Stomach smooth muscle (tissue), 2 donors: ENCODE results near the gene SLC31A2.

Experiments used
- H3K27ac ChIP-seq: one replicate; pipeline ENCODE4 v1.7.0; 2013; ENCODE audit warnings: mild to moderate bottlenecking, low read length, inconsistent platforms
- H3K27me3 ChIP-seq, 2 donors: one replicate each; pipeline ENCODE4 v1.7.0; 2013; ENCODE audit warnings: low read length in 2 of 2; ENCODE audit not compliant: insufficient read depth in 2 of 2, control insufficient read depth in 1 of 2
- H3K36me3 ChIP-seq, 2 donors: one replicate each; pipeline ENCODE4 v1.7.0; 2013; ENCODE audit warnings: low read length in 2 of 2; ENCODE audit not compliant: control insufficient read depth in 2 of 2, insufficient read depth in 2 of 2
- H3K4me1 ChIP-seq: one replicate; pipeline ENCODE4 v1.7.0; 2013; ENCODE audit warnings: low read length; ENCODE audit not compliant: control insufficient read depth, insufficient read depth
- H3K4me3 ChIP-seq, 2 donors: one replicate each; pipeline ENCODE4 v1.7.0; 2013; ENCODE audit warnings: low read length in 2 of 2
- H3K9ac ChIP-seq, 2 donors: one replicate each; pipeline ENCODE4 v1.7.0; 2013; ENCODE audit warnings: low read length in 2 of 2, mild to moderate bottlenecking in 1 of 2
- H3K9me3 ChIP-seq, 2 donors: one replicate each; pipeline ENCODE4 v1.7.0; 2013; ENCODE audit warnings: low read length in 2 of 2; ENCODE audit not compliant: control insufficient read depth in 2 of 2
- donor health status: healthy.
- donor health status: Pancreatic carcinoma.

SLC31A2 gene

GRCh38 chr9:113151696-113152630 lies 1.2 kb downstream of the SLC31A2 start:
- no peaks in the 10 kb centered on the region for H3K9me3 ChIP-seq
- peak overlapping the region; percentile 64 to 78 for H3K9ac ChIP-seq
- no peaks in the 10 kb centered on the region for H3K36me3 ChIP-seq
- H3K27me3 ChIP-seq = no peaks in the 10 kb centered on the region
- H3K4me3 ChIP-seq = peak overlapping the region; percentile 73 to 84
- peaks cover 18% of the 10 kb centered on the region for H3K4me1 ChIP-seq
- H3K27ac ChIP-seq = peak overlapping the region; percentile 41

- no peak overlapping the region for H3K9ac ChIP-seq
- H3K27me3 ChIP-seq = no peaks in the 10 kb centered on the region
- peaks cover 18% of the 10 kb centered on the region for H3K4me1 ChIP-seq
- no peak overlapping the region for H3K4me3 ChIP-seq
- no peaks in the 10 kb centered on the region for H3K9me3 ChIP-seq
- peaks cover 0 to 1% of the 10 kb centered on the region in 2 donors for H3K36me3 ChIP-seq
- H3K27ac ChIP-seq = no peak overlapping the region
Observed at GRCh38 chr9:113152699-113153098, 1.9 kb downstream of the SLC31A2 start.

GRCh38 chr9:113153599-113153998 lies 2.8 kb downstream of the SLC31A2 start:
- no peak overlapping the region for H3K9ac ChIP-seq

GRCh38 chr9:113154471-113154870 lies 3.7 kb downstream of the SLC31A2 start:
- Histone ChIP-seq H3K4me3 (no peak overlapping the region), H3K27ac (no peak overlapping the region), H3K27me3 (no peaks in the 10 kb centered on the region), H3K9me3 (no peaks in the 10 kb centered on the region), H3K36me3 (peaks cover 5 to 7% of the 10 kb centered on the region in 2 donors), H3K4me1 (peaks cover 18% of the 10 kb centered on the region), H3K9ac (no peak overlapping the region)

More at GRCh38 chr9:113153599-113153998, 2.8 kb downstream of the SLC31A2 start:
- peaks cover 18% of the 10 kb centered on the region for H3K4me1 ChIP-seq
- H3K36me3 ChIP-seq = peaks cover 4 to 6% of the 10 kb centered on the region in 2 donors
- H3K4me3 ChIP-seq = no peak overlapping the region
- no peak overlapping the region for H3K27ac ChIP-seq
- no peaks in the 10 kb centered on the region for H3K27me3 ChIP-seq
- no peaks in the 10 kb centered on the region for H3K9me3 ChIP-seq

- H3K4me3 ChIP-seq = no peak overlapping the region
- H3K4me1 ChIP-seq = peaks cover 18% of the 10 kb centered on the region
- no peak overlapping the region for H3K27ac ChIP-seq
- H3K9me3 ChIP-seq = no peaks in the 10 kb centered on the region
- no peaks in the 10 kb centered on the region for H3K27me3 ChIP-seq
- H3K9ac ChIP-seq = no peak overlapping the region
- H3K36me3 ChIP-seq = peaks cover 7 to 9% of the 10 kb centered on the region in 2 donors
Observed at GRCh38 chr9:113154946-113155345, 4.1 kb downstream of the SLC31A2 start.

GRCh38 chr9:113155911-113156588 lies 5.2 kb downstream of the SLC31A2 start:
- H3K9ac ChIP-seq = no peak overlapping the region
- no peaks in the 10 kb centered on the region for H3K27me3 ChIP-seq
- H3K4me3 ChIP-seq = no peak overlapping the region
- peaks cover 18% of the 10 kb centered on the region for H3K4me1 ChIP-seq
- no peaks in the 10 kb centered on the region for H3K9me3 ChIP-seq
- H3K27ac ChIP-seq = no peak overlapping the region
- peaks cover 7 to 10% of the 10 kb centered on the region in 2 donors for H3K36me3 ChIP-seq

GRCh38 chr9:113156880-113157279 lies 6.1 kb downstream of the SLC31A2 start:
- Histone ChIP-seq H3K4me3 (no peak overlapping the region), H3K9me3 (no peaks in the 10 kb centered on the region), H3K27ac (no peak overlapping the region), H3K36me3 (peaks cover 14 to 18% of the 10 kb centered on the region in 2 donors), H3K4me1 (peaks cover 10% of the 10 kb centered on the region), H3K27me3 (no peaks in the 10 kb centered on the region), H3K9ac (no peak overlapping the region)

- no peaks in the 10 kb centered on the region for H3K9me3 ChIP-seq
- H3K27me3 ChIP-seq = no peaks in the 10 kb centered on the region
- no peak overlapping the region for H3K27ac ChIP-seq
- peaks cover 24 to 31% of the 10 kb centered on the region in 2 donors for H3K36me3 ChIP-seq
- peaks cover 3% of the 10 kb centered on the region for H3K4me1 ChIP-seq
- H3K4me3 ChIP-seq = no peak overlapping the region
- no peak overlapping the region for H3K9ac ChIP-seq
Observed at GRCh38 chr9:113158446-113158845, 7.6 kb downstream of the SLC31A2 start.

- peaks cover 28 to 44% of the 10 kb centered on the region in 2 donors for H3K36me3 ChIP-seq
Observed at GRCh38 chr9:113160571-113160970, 9.8 kb downstream of the SLC31A2 start.

GRCh38 chr9:113163001-113163400 lies 12.2 kb downstream of the SLC31A2 start:
- H3K27me3 ChIP-seq = no peaks in the 10 kb centered on the region
- no peaks in the 10 kb centered on the region for H3K9me3 ChIP-seq
- no peak overlapping the region for H3K27ac ChIP-seq
- no peak overlapping the region for H3K9ac ChIP-seq
- peaks cover 38 to 63% of the 10 kb centered on the region in 2 donors for H3K36me3 ChIP-seq
- no peak overlapping the region for H3K4me3 ChIP-seq
- peaks cover 5% of the 10 kb centered on the region for H3K4me1 ChIP-seq

More at GRCh38 chr9:113160571-113160970, 9.8 kb downstream of the SLC31A2 start:
- Histone ChIP-seq H3K27me3 (no peaks in the 10 kb centered on the region), H3K4me1 (peaks cover 5% of the 10 kb centered on the region), H3K27ac (no peak overlapping the region), H3K9me3 (no peaks in the 10 kb centered on the region), H3K9ac (no peak overlapping the region), H3K4me3 (no peak overlapping the region)
